GM18951 (cell line): Measurements from ENCODE around the gene HPS4.
A peak's percentile ranks its signal among the peaks of the same experiment; 100 is the strongest.
"Not testable (repeated sequence)": the region's sequence is repeated elsewhere in the genome, so short reads cannot be mapped to it uniquely, and the experiment has no call there.

ENCODE experiments used
- POLR2A ChIP-seq: IDR thresholded peaks from 4 replicates; pipeline ENCODE4 v1.6.1; 2011; ENCODE audit warnings: mild to moderate bottlenecking; ENCODE audit not compliant: insufficient read length, insufficient read depth; ENCODE audit errors: extremely low read depth
- in situ Hi-C: fragments of 300-500 bp; cut with MboI; formaldehyde crosslinking; loops from one replicate; pipeline ENCODE4 v1.12.0; 2022; ENCODE audit warnings: low sequenced_read_pairs, mixed read lengths, inconsistent platforms; ENCODE audit not compliant: unreplicated experiment

HPS4 gene

GRCh38 chr22:26483439-26484359 is at the start of gene HPS4, which contains the start of gene SRRD:
Gene HPS4, minus strand, starts transcription at chr22:26483783. Its CDS starts 2,021 bp downstream, at chr22:26481762.
Gene SRRD, plus strand, starts transcription at chr22:26483877. Its CDS starts 14 bp downstream, at chr22:26483891.
- peak; percentile 86 for TF ChIP-seq POLR2A
- in situ Hi-C loops, result no loop called here

GRCh38 chr22:26529345-26529744 is 45.8 kb upstream of the HPS4 start:
- in situ Hi-C loops, result no loop called here
- TF ChIP-seq POLR2A, result no peak

GRCh38 chr22:26528518-26528917 is 44.9 kb upstream of the HPS4 start:
- in situ Hi-C loops, result not testable (repeated sequence)

- no peak for TF ChIP-seq POLR2A
- in situ Hi-C loops, result no loop called here
These were observed 44.2 kb upstream of the HPS4 start for GRCh38 chr22:26527574-26528465.

- in situ Hi-C loops, result no loop called here
- no peak for TF ChIP-seq POLR2A
These were observed 43.6 kb upstream of the HPS4 start for GRCh38 chr22:26527167-26527566.

- in situ Hi-C loops, result no loop called here
- TF ChIP-seq POLR2A, result no peak
These were observed 42.5 kb upstream of the HPS4 start for GRCh38 chr22:26525946-26526564.

GRCh38 chr22:26524870-26525269 is 41.3 kb upstream of the HPS4 start:
- TF ChIP-seq POLR2A, result no peak
- in situ Hi-C loops, result no loop called here

- in situ Hi-C loops, result no loop called here
- no peak for TF ChIP-seq POLR2A
These were observed 39.0 kb upstream of the HPS4 start for GRCh38 chr22:26522592-26522991.

- in situ Hi-C loops, result no loop called here
- no peak for TF ChIP-seq POLR2A
These were observed 38.4 kb upstream of the HPS4 start for GRCh38 chr22:26522012-26522411.

GRCh38 chr22:26517429-26517828 is 33.8 kb upstream of the HPS4 start:
- TF ChIP-seq POLR2A, result no peak
- in situ Hi-C loops, result no loop called here

- in situ Hi-C loops, result no loop called here
- no peak for TF ChIP-seq POLR2A
These were observed 32.9 kb upstream of the HPS4 start for GRCh38 chr22:26516503-26516902.

- TF ChIP-seq POLR2A, result no peak
- in situ Hi-C loops, result no loop called here
These were observed 32.3 kb upstream of the HPS4 start for GRCh38 chr22:26515931-26516330.
